Gastroesophageal sphincter (tissue), 3 donors: ENCODE data around the gene ROS1.

Experiments
- CTCF ChIP-seq, 4 experiments: fragments of 200-600 bp in 2 of 4; fragments of 450-650 bp in 2 of 4; sonication (generic) in 1 of 4; IDR thresholded peaks; one replicate each; pipeline ENCODE4 v1.5.1; 2017 to 2019; ENCODE audit warnings: antibody characterized with exemption in 4 of 4, mild to moderate bottlenecking in 2 of 4, moderate library complexity in 2 of 4
- EP300 ChIP-seq: sonication (generic); formaldehyde crosslinking; IDR thresholded peaks from one replicate; pipeline ENCODE4 v1.6.1; 2017; ENCODE audit warnings: antibody characterized with exemption, mild to moderate bottlenecking
- POLR2A ChIP-seq, 2 donors: fragments of 450-650 bp; IDR thresholded peaks; one replicate each; pipeline ENCODE4 v1.6.1; 2017; ENCODE audit warnings: antibody characterized with exemption in 2 of 2, mild to moderate bottlenecking in 2 of 2, moderate library complexity in 1 of 2
- POLR2AphosphoS5 ChIP-seq: sonication (generic); formaldehyde crosslinking; IDR thresholded peaks from one replicate; pipeline ENCODE4 v1.6.1; 2017; ENCODE audit warnings: antibody characterized with exemption

DNA sequence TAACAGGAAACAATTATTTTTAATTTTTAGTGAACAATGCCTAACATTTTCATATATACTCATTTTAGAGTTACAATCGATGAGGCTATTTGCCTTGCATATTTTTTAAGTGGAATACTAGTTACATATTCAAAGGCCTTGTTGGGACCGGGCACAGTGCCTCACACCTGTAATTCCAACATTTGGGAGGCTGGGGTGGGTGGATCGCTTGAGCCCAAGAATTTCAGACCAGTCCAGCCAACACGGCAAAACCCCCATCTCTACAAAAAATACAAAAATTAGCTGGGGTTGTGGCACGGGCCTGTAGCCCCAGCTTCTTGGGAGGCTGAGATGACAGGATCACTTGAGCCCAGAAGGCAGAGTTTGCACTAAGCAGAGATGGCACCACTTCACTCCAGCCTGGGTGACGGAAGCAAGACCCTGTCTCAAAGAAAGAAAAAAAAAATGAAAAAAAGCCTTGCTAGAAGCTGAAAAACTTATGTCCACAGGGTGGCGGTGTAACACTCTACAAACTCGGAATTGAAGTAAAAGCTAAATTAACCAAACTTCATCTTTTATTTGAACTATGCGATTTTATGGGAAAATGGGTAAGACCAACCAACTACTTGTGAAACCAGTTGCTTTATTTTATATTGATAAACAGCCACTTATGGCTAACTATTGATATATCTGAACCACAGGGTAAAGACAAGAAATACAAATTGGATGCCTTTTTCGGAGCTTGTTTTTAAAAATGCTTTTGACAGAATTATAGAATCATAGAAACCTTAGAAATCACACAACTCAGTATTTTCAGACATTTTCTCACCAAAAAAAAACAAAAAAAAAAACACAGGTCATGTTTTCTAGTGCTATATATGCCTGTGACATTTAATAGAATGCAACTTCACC lies 24.1 kb upstream of the ROS1 start:
- TF ChIP-seq CTCF (IDR thresholded peaks at IDR 0.05): peak; percentile 60 to 79 (median 66)
- TF ChIP-seq POLR2A (IDR thresholded peaks at IDR 0.05): no peak
- TF ChIP-seq EP300: no peak
- TF ChIP-seq POLR2AphosphoS5: no peak
